T-cell (primary cell): ENCODE data around the gene OSTM1. TPM values are rescaled to one million over a fixed set of nuclear protein-coding genes. Genes with fewer than 3 reads are reported as not detected.

Experiments
- ATAC-seq, 4 experiments: fragments of 200-7000 bp in 3 of 4; fragments of 150-1000 bp in 1 of 4; cut with Tn5 transposase; replicated peaks in 1 of 4; 1 replicate in 3 of 4; 2 replicates in 1 of 4; pipeline ENCODE4 v1.10.0; 2021; ENCODE audit warnings: moderate library complexity in 3 of 4, mild to moderate bottlenecking in 2 of 4, moderate number of reproducible peaks in 1 of 4
- CTCF ChIA-PET, 2 donors: fragments of 300-600 bp; sonication (Branson Sonifier 250); formaldehyde crosslinking; loops; one replicate each; lab custom pipeline; 2022; ENCODE audit warnings: antibody characterized with exemption in 2 of 2; lab: Charles Lee
- POLR2A ChIA-PET, 2 donors: fragments of 300-600 bp; sonication (Branson Sonifier 250); formaldehyde crosslinking; loops; one replicate each; lab custom pipeline; 2022; ENCODE audit warnings: antibody characterized with exemption in 2 of 2; lab: Charles Lee
- DNase-seq, 35 experiments: peaks; one replicate each; pipeline versions ENCODE4 v3.0.0 to v3.0.0-alpha.2; 2013 to 2023
- H3K27ac ChIP-seq: one replicate; pipeline ENCODE4 v1.5.1; 2013; ENCODE audit warnings: low read length
- H3K27me3 ChIP-seq, 2 experiments: replicated peaks in 1 of 2; 1 replicate in 1 of 2; 2 replicates in 1 of 2; pipeline versions ENCODE4 v1.6.1 to v1.7.0; 2013; ENCODE audit warnings: low read length in 1 of 2, mixed read lengths in 1 of 2; ENCODE audit not compliant: control insufficient read depth in 2 of 2, insufficient read depth in 2 of 2; ENCODE audit errors: extremely low read depth in 1 of 2
- H3K36me3 ChIP-seq, 2 donors: 1 replicate in 1 of 2; 2 replicates in 1 of 2; pipeline versions ENCODE4 v1.6.1 to v1.7.0; 2013; ENCODE audit warnings: low read length in 1 of 2; ENCODE audit not compliant: control insufficient read depth in 2 of 2, insufficient read depth in 1 of 2; ENCODE audit errors: extremely low read depth in 1 of 2
- H3K4me1 ChIP-seq, 2 experiments: 1 replicate in 1 of 2; 2 replicates in 1 of 2; pipeline versions ENCODE4 v1.6.1 to v1.7.0; 2013; ENCODE audit warnings: low read length in 2 of 2, mixed read lengths in 1 of 2; ENCODE audit not compliant: insufficient read depth in 2 of 2, control insufficient read depth in 1 of 2; ENCODE audit errors: extremely low read depth in 1 of 2
- H3K4me3 ChIP-seq, 2 donors: 1 replicate in 1 of 2; 2 replicates in 1 of 2; pipeline versions ENCODE4 v1.5.1 to v1.7.0; 2013; ENCODE audit warnings: mild to moderate bottlenecking in 2 of 2, low read length in 1 of 2, moderate library complexity in 1 of 2; ENCODE audit not compliant: control insufficient read depth in 1 of 2; ENCODE audit errors: extremely low read depth in 1 of 2
- H3K9me3 ChIP-seq: 2 replicates; pipeline ENCODE4 v1.7.0; 2013
- H3K27ac Mint-ChIP-seq, 2 donors: one replicate each; pipeline ENCODE4 v1.8.0; 2020 to 2021; ENCODE audit warnings: mild to moderate bottlenecking in 2 of 2, mixed read lengths in 2 of 2
- H3K27me3 Mint-ChIP-seq, 2 donors: one replicate each; pipeline ENCODE4 v1.8.0; 2021 to 2022; ENCODE audit warnings: mixed read lengths in 2 of 2
- H3K36me3 Mint-ChIP-seq: one replicate; pipeline ENCODE4 v1.8.0; 2021; ENCODE audit warnings: mixed read lengths
- H3K4me1 Mint-ChIP-seq, 3 donors: one replicate each; pipeline ENCODE4 v1.8.0; 2020 to 2022; ENCODE audit warnings: mixed read lengths in 3 of 3, mild to moderate bottlenecking in 1 of 3
- H3K4me3 Mint-ChIP-seq, 3 donors: one replicate each; pipeline ENCODE4 v1.8.0; 2020 to 2022; ENCODE audit warnings: mild to moderate bottlenecking in 3 of 3, mixed read lengths in 3 of 3, moderate library complexity in 3 of 3
- H3K9me3 Mint-ChIP-seq, 3 donors: one replicate each; pipeline ENCODE4 v1.8.0; 2020 to 2022; ENCODE audit warnings: mixed read lengths in 3 of 3
- WGBS: methylation state at CpG from one replicate; pipeline ENCODE4 v1.1.5; 2013; ENCODE audit warnings: missing lambda C conversion rate; ENCODE audit not compliant: insufficient coverage; 5-methylcytosine and 5-hydroxymethylcytosine counted together
- total RNA-seq, 35 experiments: library from RNA in 6 of 35; stranded (reverse) in 6 of 35; fragments of 120-200 nt in 1 of 35; gene quantifications; one replicate each; pipeline versions ENCODE4 v1.2.1 to v1.2.4 and lab custom pipeline; 2013 to 2026

OSTM1 gene
- total RNA-seq, 5 donors from 2014 or later (not counting 1 experiment from before 2014, with no cell fraction given): 27.2 to 43.7 (median 39.7) TPM

DNA sequence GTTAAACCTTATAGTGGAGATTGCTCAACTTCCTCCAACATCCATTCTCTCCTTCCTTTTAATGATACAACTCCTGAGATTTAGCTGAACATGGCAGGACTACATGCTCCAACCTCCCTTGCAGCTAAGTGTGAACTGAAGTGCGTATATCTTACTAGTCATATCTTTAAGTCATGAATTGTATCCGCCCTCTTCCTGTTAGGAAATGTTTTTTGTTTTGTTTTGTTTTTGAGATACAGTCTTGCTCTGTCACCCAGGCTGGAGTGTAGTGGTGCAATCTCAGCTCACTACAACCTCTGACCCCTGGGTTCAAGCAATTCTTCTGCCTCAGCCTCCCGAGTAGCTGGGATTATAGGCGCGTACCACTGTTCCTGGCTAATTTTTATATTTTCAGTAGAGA is 8.8 kb upstream of the OSTM1 start:
- Mint-ChIP-seq H3K27ac (no peak overlapping the region), H3K4me1 (no peaks in the 10 kb centered on the region), H3K36me3 (no peaks in the 10 kb centered on the region), H3K9me3 (no peaks in the 10 kb centered on the region), H3K27me3 (peaks cover 25 to 28% of the 10 kb centered on the region in 2 donors), H3K4me3 (no peak overlapping the region)
- WGBS: 100% methylated on average over 3 of the region's 5 CpGs
- ATAC-seq: no peak
- no peak overlapping the region for H3K27ac ChIP-seq
- H3K4me1 ChIP-seq: no peaks in the 10 kb centered on the region
- no peak for DNase-seq
- H3K27me3 ChIP-seq: peaks cover 0 to 14% of the 10 kb centered on the region in 2 experiments
- CTCF ChIA-PET: no interaction called here
- no peak overlapping the region for H3K4me3 ChIP-seq
- H3K9me3 ChIP-seq: no peaks in the 10 kb centered on the region
- H3K36me3 ChIP-seq: no peaks in the 10 kb centered on the region
- POLR2A ChIA-PET: no interaction called here

GRCh38 chr6:108082539-108082938 is 8.0 kb upstream of the OSTM1 start:
- ATAC-seq: no peak
- no peak overlapping the region for H3K27ac Mint-ChIP-seq
- Histone ChIP-seq H3K9me3 (no peaks in the 10 kb centered on the region), H3K4me1 (no peaks in the 10 kb centered on the region), H3K36me3 (no peaks in the 10 kb centered on the region), H3K27ac (no peak overlapping the region), H3K4me3 (no peak overlapping the region), H3K27me3 (peaks cover 0 to 14% of the 10 kb centered on the region in 2 experiments)
- DNase-seq: no peak
- H3K9me3 Mint-ChIP-seq: no peaks in the 10 kb centered on the region
- H3K4me1 Mint-ChIP-seq: no peaks in the 10 kb centered on the region
- no CpG with 5 or more reads among the region's 1 CpG for WGBS
- POLR2A ChIA-PET: no interaction called here
- no peak overlapping the region for H3K4me3 Mint-ChIP-seq
- CTCF ChIA-PET: interaction anchor here in 1 of 2 donors (0.9 kb wide), 1 partner anchor 33 kb away, joined by 5 read pairs; no protein-coding TSS in a partner anchor
- H3K36me3 Mint-ChIP-seq: no peaks in the 10 kb centered on the region
- H3K27me3 Mint-ChIP-seq: peaks cover 22 to 26% of the 10 kb centered on the region in 2 donors

DNA sequence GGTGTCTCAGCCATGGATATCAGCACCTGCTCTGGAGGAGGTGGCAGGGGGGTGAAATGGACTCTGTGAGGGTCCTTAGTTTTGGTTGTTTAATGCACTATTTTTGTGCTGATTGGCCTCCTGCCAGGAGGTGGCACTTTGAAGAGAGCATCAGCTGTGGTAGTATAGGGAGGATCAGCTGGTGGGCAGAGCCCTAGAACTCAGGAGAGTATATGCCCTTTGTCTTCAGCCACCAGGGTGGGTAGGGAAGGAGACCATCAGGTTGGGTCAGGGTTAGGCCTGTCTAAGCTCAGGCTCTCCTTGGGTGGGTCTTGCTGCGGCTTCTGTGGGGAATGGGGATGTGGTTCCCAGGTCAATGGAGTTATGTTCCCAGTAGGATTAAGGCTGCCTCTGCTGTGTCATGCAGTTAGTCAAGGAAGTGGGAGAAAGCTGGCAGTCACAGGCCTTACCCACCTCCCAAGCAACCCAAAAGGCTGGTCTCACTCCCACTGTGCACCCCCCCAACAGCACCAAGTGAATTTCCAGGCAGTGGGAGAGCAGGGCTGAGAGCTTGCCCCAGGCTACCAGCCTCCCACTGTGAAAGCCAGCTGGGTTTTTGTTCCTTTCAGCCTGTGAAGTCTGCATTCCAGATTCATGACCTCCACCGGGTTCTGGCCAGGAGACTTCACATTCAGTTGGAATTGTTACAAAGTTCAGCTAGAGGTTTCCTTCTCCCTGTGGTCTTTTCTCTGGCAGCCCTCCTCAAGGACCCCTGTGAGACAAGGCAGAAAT is 5.7 kb upstream of the OSTM1 start:
- Histone ChIP-seq H3K4me3 (no peak overlapping the region), H3K4me1 (peaks cover 0 to 5% of the 10 kb centered on the region in 2 experiments), H3K27me3 (peaks cover 0 to 14% of the 10 kb centered on the region in 2 experiments), H3K36me3 (no peaks in the 10 kb centered on the region), H3K9me3 (no peaks in the 10 kb centered on the region), H3K27ac (no peak overlapping the region)
- H3K27ac Mint-ChIP-seq: no peak overlapping the region
- H3K4me1 Mint-ChIP-seq: peaks cover 0 to 5% (median 0%) of the 10 kb centered on the region in 3 donors
- ChIA-PET CTCF (interaction anchor here in 1 of 2 donors (0.6 kb wide), 1 partner anchor 457 kb away, joined by 3 read pairs; no protein-coding TSS in a partner anchor), POLR2A (no interaction called here)
- WGBS: 100% methylated on average over 1 of the region's 2 CpGs
- ATAC-seq (no peak), DNase-seq (no peak)
- H3K27me3 Mint-ChIP-seq: peaks cover 12 to 14% of the 10 kb centered on the region in 2 donors
- H3K36me3 Mint-ChIP-seq: no peaks in the 10 kb centered on the region
- H3K4me3 Mint-ChIP-seq: no peak overlapping the region
- no peaks in the 10 kb centered on the region for H3K9me3 Mint-ChIP-seq

DNA sequence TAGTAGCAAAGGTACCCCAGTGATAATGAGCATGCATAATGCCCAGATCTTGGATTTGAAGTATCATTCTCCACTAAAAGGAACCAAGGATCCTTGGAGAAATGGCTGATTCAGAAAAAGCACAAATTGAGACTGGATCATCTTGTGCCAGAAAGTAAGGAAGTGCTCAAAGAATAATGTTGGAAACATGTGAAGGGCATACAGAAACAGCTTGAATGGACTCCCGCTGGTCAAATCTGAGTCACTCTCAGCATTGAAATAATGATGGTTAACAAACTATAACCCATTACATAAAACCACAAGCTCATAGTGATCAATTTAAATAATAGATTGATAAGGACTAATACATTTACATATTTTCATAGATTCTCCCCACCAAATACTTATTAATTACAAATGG is 3.6 kb upstream of the OSTM1 start:
- ChIA-PET CTCF (no interaction called here), POLR2A (no interaction called here)
- H3K4me1 Mint-ChIP-seq: peaks cover 7 to 19% (median 9%) of the 10 kb centered on the region in 3 donors
- Histone ChIP-seq H3K27ac (no peak overlapping the region), H3K4me3 (no peak overlapping the region), H3K9me3 (no peaks in the 10 kb centered on the region), H3K36me3 (no peaks in the 10 kb centered on the region), H3K4me1 (peaks cover 6 to 18% of the 10 kb centered on the region in 2 experiments), H3K27me3 (peaks cover 0 to 13% of the 10 kb centered on the region in 2 experiments)
- H3K27me3 Mint-ChIP-seq: peaks cover 12 to 14% of the 10 kb centered on the region in 2 donors
- no peak for ATAC-seq
- no peaks in the 10 kb centered on the region for H3K36me3 Mint-ChIP-seq
- H3K4me3 Mint-ChIP-seq: no peak overlapping the region
- no peak for DNase-seq
- no peaks in the 10 kb centered on the region for H3K9me3 Mint-ChIP-seq
- H3K27ac Mint-ChIP-seq: no peak overlapping the region
- no CpG with 5 or more reads among the region's 1 CpG for WGBS

GRCh38 chr6:108074057-108074358 is 533 bp downstream of the OSTM1 start:
- ATAC-seq (peak in 2 of 4 experiments; percentile 31 to 38), DNase-seq (peak in 1 of 35 experiments; percentile 17)
- WGBS: under 1% methylated on average over 10 of the region's 12 CpGs
- Histone ChIP-seq H3K36me3 (no peaks in the 10 kb centered on the region), H3K9me3 (no peaks in the 10 kb centered on the region), H3K4me3 (peak overlapping the region; percentile 83 to 95), H3K27me3 (peaks cover 0 to 3% of the 10 kb centered on the region in 2 experiments), H3K27ac (peak overlapping the region; percentile 35), H3K4me1 (peaks cover 6 to 18% of the 10 kb centered on the region in 2 experiments)
- H3K4me1 Mint-ChIP-seq: peaks cover 11 to 38% (median 20%) of the 10 kb centered on the region in 3 donors
- H3K9me3 Mint-ChIP-seq: no peaks in the 10 kb centered on the region
- no peaks in the 10 kb centered on the region for H3K36me3 Mint-ChIP-seq
- peak overlapping the region; percentile 79 to 87 (median 86) for H3K4me3 Mint-ChIP-seq
- no peaks in the 10 kb centered on the region for H3K27me3 Mint-ChIP-seq
- POLR2A ChIA-PET: no interaction called here
- CTCF ChIA-PET: interaction anchor here in 1 of 2 donors (0.6 kb wide), 1 partner anchor 1619 kb away, joined by 3 read pairs; no protein-coding TSS in a partner anchor
- peak overlapping the region; percentile 52 to 73 for H3K27ac Mint-ChIP-seq

DNA sequence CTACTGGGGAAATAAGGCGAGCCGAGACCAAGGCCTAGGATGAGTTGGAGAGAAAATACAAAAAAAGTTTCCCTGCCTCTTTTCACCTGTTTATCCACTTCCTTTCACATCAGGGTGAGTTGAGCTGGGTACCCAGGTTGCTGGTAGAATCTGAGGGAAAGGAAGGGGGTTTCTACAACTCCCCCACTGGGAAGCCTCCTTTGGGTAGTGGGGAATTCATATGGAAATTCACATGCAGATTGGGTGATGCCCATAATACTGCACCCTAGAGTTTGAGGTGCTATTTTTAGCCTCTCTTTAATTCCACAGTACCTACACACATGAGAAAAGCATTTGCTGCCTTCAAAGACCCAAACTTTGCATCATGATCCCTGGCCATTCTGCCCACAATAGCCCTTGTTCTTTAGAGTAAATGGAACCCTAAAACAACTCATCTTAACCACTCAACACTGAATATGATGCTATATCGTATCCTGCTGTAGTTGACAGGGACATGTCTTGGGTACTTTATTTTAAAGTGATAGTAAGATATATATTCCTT is 2.7 kb downstream of the OSTM1 start:
- Mint-ChIP-seq H3K27me3 (no peaks in the 10 kb centered on the region), H3K27ac (no peak overlapping the region), H3K36me3 (no peaks in the 10 kb centered on the region), H3K4me1 (peaks cover 11 to 38% (median 20%) of the 10 kb centered on the region in 3 donors), H3K4me3 (no peak overlapping the region), H3K9me3 (no peaks in the 10 kb centered on the region)
- Histone ChIP-seq H3K4me3 (no peak overlapping the region), H3K36me3 (peaks cover 0 to 3% of the 10 kb centered on the region in 2 donors), H3K4me1 (peaks cover 8 to 23% of the 10 kb centered on the region in 2 experiments), H3K27ac (no peak overlapping the region), H3K9me3 (no peaks in the 10 kb centered on the region), H3K27me3 (peaks cover 0 to 3% of the 10 kb centered on the region in 2 experiments)
- ChIA-PET CTCF (no interaction called here), POLR2A (interaction anchor here in 1 of 2 donors (0.7 kb wide), 1 partner anchor 421 kb away, joined by 10 read pairs; no protein-coding TSS in a partner anchor)
- no peak for ATAC-seq
- no peak for DNase-seq
- no CpG with 5 or more reads among the region's 3 CpGs for WGBS
